ENCODE data around the gene MAML3. TPM values are rescaled to one million over a fixed set of nuclear protein-coding genes. Genes with fewer than 3 reads are reported as not detected.

The MAML3 gene
- total RNA-seq, 1 experiment from 2014 or later, result 20.8 TPM

DNA sequence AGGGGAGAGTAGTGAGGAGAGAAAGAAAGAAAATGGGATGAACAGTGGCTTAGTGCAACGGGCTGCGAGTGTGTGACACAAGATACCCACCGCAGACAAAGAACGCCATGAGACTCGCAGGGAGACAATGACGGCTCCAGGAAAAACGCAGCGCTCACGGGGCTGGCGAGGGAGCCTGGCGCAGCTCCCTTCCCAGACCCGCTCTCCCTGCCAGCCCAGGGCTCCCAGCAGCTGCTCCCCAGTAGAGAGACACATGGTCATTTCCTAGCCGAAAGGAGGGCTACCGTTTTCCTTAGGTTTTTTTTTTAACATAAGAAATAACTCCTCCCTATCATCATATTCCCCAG, 149.5 kb downstream of the MAML3 start:
- H3K4me2 ChIP-seq (ENCODE audit: low read depth, low read length, poor library complexity, severe bottlenecking), result no peak overlapping the region
- no peaks in the 10 kb centered on the region for H4K20me1 ChIP-seq (ENCODE audit: insufficient read depth, low read depth, low read length)
- DNase-seq, result no peak
- no peaks in the 10 kb centered on the region for H3K9me2 ChIP-seq (replicated peaks; ENCODE audit: insufficient read depth, low read length)
- no peaks in the 10 kb centered on the region for H3K9me3 ChIP-seq (ENCODE audit: low read length)
- H3K4me3 ChIP-seq (ENCODE audit: low read length), result no peak overlapping the region
- H3K9ac ChIP-seq (ENCODE audit: low read length), result no peak overlapping the region
- no peak overlapping the region for H3K27ac ChIP-seq (ENCODE audit: low read length)
- H3K27me3 ChIP-seq (ENCODE audit: low read length), result no peaks in the 10 kb centered on the region
- H2AFZ ChIP-seq (ENCODE audit: low read length), result no peak overlapping the region
- peaks cover 75% of the 10 kb centered on the region for H3K79me2 ChIP-seq (ENCODE audit: low read length)
- H3K4me1 ChIP-seq (ENCODE audit: low read length), result peaks cover 25% of the 10 kb centered on the region
- H3K36me3 ChIP-seq (ENCODE audit: insufficient read depth, low read length), result no peaks in the 10 kb centered on the region

- Histone ChIP-seq H3K27me3 (ENCODE audit: low read length) (no peaks in the 10 kb centered on the region), H3K27ac (ENCODE audit: low read length) (no peak overlapping the region), H4K20me1 (ENCODE audit: insufficient read depth, low read depth, low read length) (no peaks in the 10 kb centered on the region), H2AFZ (ENCODE audit: low read length) (no peak overlapping the region), H3K36me3 (ENCODE audit: insufficient read depth, low read length) (no peaks in the 10 kb centered on the region), H3K9ac (ENCODE audit: low read length) (no peak overlapping the region), H3K9me3 (ENCODE audit: low read length) (no peaks in the 10 kb centered on the region), H3K4me3 (ENCODE audit: low read length) (no peak overlapping the region), H3K79me2 (ENCODE audit: low read length) (peaks cover 72% of the 10 kb centered on the region), H3K4me2 (ENCODE audit: low read depth, low read length, poor library complexity, severe bottlenecking) (no peak overlapping the region), H3K4me1 (ENCODE audit: low read length) (peaks cover 25% of the 10 kb centered on the region), H3K9me2 (replicated peaks; ENCODE audit: insufficient read depth, low read length) (no peaks in the 10 kb centered on the region)
- DNase-seq, result no peak
Observed at GRCh38 chr4:140003876-140004548, 150.0 kb downstream of the MAML3 start.

DNA sequence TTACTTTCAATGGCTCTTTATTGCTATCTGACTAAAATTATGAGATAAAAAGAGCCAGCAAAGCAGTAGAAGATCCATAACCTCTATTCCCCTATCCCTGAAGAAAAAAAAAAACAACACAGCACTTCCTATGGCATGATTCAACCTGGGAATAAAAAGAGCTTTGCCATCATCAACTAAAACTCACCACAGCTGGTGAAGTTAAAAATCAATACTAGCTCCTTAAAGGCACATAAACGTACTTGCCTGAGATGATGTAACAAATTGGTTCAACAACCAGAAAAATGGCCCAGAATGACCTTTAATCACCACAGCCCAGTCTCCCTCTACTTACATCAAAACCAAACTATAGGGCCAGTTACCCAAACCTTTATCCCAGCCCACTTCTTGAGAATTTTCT, 153.8 kb downstream of the MAML3 start:
- H3K79me2 ChIP-seq (ENCODE audit: low read length), result peaks cover 48% of the 10 kb centered on the region
- no peaks in the 10 kb centered on the region for H3K36me3 ChIP-seq (ENCODE audit: insufficient read depth, low read length)
- no peaks in the 10 kb centered on the region for H3K9me3 ChIP-seq (ENCODE audit: low read length)
- no peak overlapping the region for H2AFZ ChIP-seq (ENCODE audit: low read length)
- H3K4me1 ChIP-seq (ENCODE audit: low read length), result peaks cover under 1% of the 10 kb centered on the region; the same call in 1 of the 2 replicates
- no peaks in the 10 kb centered on the region for H3K9me2 ChIP-seq (replicated peaks; ENCODE audit: insufficient read depth, low read length)
- no peaks in the 10 kb centered on the region for H4K20me1 ChIP-seq (ENCODE audit: insufficient read depth, low read depth, low read length)
- H3K27ac ChIP-seq (ENCODE audit: low read length), result no peak overlapping the region
- no peaks in the 10 kb centered on the region for H3K27me3 ChIP-seq (ENCODE audit: low read length)
- H3K9ac ChIP-seq (ENCODE audit: low read length), result no peak overlapping the region
- H3K4me2 ChIP-seq (ENCODE audit: low read depth, low read length, poor library complexity, severe bottlenecking), result no peak overlapping the region
- H3K4me3 ChIP-seq (ENCODE audit: low read length), result no peak overlapping the region
- DNase-seq, result no peak

GRCh38 chr4:139988863-139989765, 164.9 kb downstream of the MAML3 start:
- Histone ChIP-seq H3K4me2 (ENCODE audit: low read depth, low read length, poor library complexity, severe bottlenecking) (peak overlapping the region; percentile 30), H3K9me2 (replicated peaks; ENCODE audit: insufficient read depth, low read length) (no peaks in the 10 kb centered on the region), H3K4me3 (ENCODE audit: low read length) (peak overlapping the region; percentile 24; the same call in 1 of the 2 replicates), H2AFZ (ENCODE audit: low read length) (no peak overlapping the region), H3K27ac (ENCODE audit: low read length) (peak overlapping the region; percentile 61), H4K20me1 (ENCODE audit: insufficient read depth, low read depth, low read length) (no peaks in the 10 kb centered on the region), H3K4me1 (ENCODE audit: low read length) (peaks cover 48% of the 10 kb centered on the region), H3K79me2 (ENCODE audit: low read length) (peaks cover 50% of the 10 kb centered on the region), H3K36me3 (ENCODE audit: insufficient read depth, low read length) (no peaks in the 10 kb centered on the region), H3K9me3 (ENCODE audit: low read length) (no peaks in the 10 kb centered on the region), H3K27me3 (ENCODE audit: low read length) (no peaks in the 10 kb centered on the region), H3K9ac (ENCODE audit: low read length) (peak overlapping the region; percentile 46)
- DNase-seq, result peak; percentile 63

DNA sequence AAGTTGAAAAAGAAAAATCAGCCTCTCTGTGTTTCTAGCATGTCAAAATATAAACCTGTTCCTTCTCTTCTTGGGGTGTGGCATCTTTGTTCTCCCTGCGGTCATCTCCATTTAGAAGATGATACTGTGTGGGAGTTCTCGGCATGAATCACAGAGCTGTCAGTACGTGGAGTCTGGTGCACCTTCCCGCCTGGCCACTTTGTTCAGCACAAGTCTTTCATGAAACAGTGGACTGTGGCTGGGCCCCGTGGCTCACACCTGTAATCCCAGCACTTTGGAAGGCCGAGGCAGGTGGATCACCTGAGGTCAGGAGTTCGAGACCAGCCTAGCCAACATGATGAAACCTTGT, 166.5 kb downstream of the MAML3 start:
- Histone ChIP-seq H3K9ac (ENCODE audit: low read length) (no peak overlapping the region), H3K9me2 (replicated peaks; ENCODE audit: insufficient read depth, low read length) (no peaks in the 10 kb centered on the region), H3K27ac (ENCODE audit: low read length) (no peak overlapping the region), H4K20me1 (ENCODE audit: insufficient read depth, low read depth, low read length) (no peaks in the 10 kb centered on the region), H3K4me1 (ENCODE audit: low read length) (peaks cover 48% of the 10 kb centered on the region), H3K36me3 (ENCODE audit: insufficient read depth, low read length) (no peaks in the 10 kb centered on the region), H3K27me3 (ENCODE audit: low read length) (no peaks in the 10 kb centered on the region), H3K4me3 (ENCODE audit: low read length) (no peak overlapping the region), H3K9me3 (ENCODE audit: low read length) (no peaks in the 10 kb centered on the region), H3K79me2 (ENCODE audit: low read length) (peaks cover 59% of the 10 kb centered on the region), H2AFZ (ENCODE audit: low read length) (no peak overlapping the region), H3K4me2 (ENCODE audit: low read depth, low read length, poor library complexity, severe bottlenecking) (no peak overlapping the region)
- DNase-seq, result no peak

DNA sequence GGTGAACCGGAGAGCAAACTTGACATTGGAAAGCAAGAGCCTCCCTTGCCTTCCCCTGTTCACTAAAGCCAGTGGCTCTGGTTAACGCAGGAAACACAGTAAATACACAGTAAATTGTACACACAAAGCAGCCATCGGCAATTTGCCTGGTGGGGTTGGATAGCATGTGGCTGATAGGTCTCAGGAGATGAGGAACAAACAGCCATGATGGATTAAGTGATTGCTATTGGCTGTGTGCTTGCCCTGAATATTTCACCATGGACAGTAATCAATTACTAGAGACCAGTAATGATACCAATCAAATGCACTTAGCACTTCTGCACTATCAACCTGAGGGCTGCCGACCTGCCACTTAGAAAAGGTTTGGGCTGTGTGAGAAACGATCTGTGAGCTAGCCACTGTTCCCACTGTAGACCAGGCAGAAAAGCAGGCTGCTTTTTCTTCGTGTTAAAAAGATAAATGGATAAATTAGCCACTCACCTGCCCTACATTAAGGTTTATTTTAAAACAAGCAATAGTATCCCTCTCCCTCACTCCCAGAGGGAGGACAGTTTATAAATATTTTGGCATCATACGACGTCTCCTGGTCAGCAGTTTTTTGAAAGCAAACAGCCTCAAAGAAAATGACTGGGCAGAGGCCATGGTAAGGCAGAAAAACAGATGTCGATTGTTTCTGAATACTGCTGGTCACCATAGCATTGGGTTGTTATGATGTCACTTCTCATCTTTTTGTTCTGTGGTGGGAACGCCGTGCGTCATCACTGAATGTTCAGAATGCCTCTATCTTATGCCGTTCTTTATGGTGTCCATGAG, 167.1 kb downstream of the MAML3 start:
- DNase-seq, result no peak
- Histone ChIP-seq H3K4me2 (ENCODE audit: low read depth, low read length, poor library complexity, severe bottlenecking) (no peak overlapping the region), H3K4me3 (ENCODE audit: low read length) (no peak overlapping the region), H3K36me3 (ENCODE audit: insufficient read depth, low read length) (no peaks in the 10 kb centered on the region), H3K9me2 (replicated peaks; ENCODE audit: insufficient read depth, low read length) (no peaks in the 10 kb centered on the region), H3K9ac (ENCODE audit: low read length) (no peak overlapping the region), H3K27me3 (ENCODE audit: low read length) (no peaks in the 10 kb centered on the region), H3K79me2 (ENCODE audit: low read length) (peaks cover 61% of the 10 kb centered on the region), H3K4me1 (ENCODE audit: low read length) (peaks cover 50% of the 10 kb centered on the region), H3K27ac (ENCODE audit: low read length) (no peak overlapping the region), H3K9me3 (ENCODE audit: low read length) (no peaks in the 10 kb centered on the region), H4K20me1 (ENCODE audit: insufficient read depth, low read depth, low read length) (no peaks in the 10 kb centered on the region), H2AFZ (ENCODE audit: low read length) (no peak overlapping the region)

GRCh38 chr4:139986106-139986505, 167.9 kb downstream of the MAML3 start:
- no peaks in the 10 kb centered on the region for H3K27me3 ChIP-seq (ENCODE audit: low read length)
- H4K20me1 ChIP-seq (ENCODE audit: insufficient read depth, low read depth, low read length), result no peaks in the 10 kb centered on the region
- no peaks in the 10 kb centered on the region for H3K36me3 ChIP-seq (ENCODE audit: insufficient read depth, low read length)
- H3K27ac ChIP-seq (ENCODE audit: low read length), result no peak overlapping the region
- no peak overlapping the region for H3K9ac ChIP-seq (ENCODE audit: low read length)
- H3K4me2 ChIP-seq (ENCODE audit: low read depth, low read length, poor library complexity, severe bottlenecking), result no peak overlapping the region
- no peak overlapping the region for H2AFZ ChIP-seq (ENCODE audit: low read length)
- no peaks in the 10 kb centered on the region for H3K9me2 ChIP-seq (replicated peaks; ENCODE audit: insufficient read depth, low read length)
- no peak for DNase-seq
- peaks cover 56% of the 10 kb centered on the region for H3K4me1 ChIP-seq (ENCODE audit: low read length)
- H3K4me3 ChIP-seq (ENCODE audit: low read length), result no peak overlapping the region
- no peaks in the 10 kb centered on the region for H3K9me3 ChIP-seq (ENCODE audit: low read length)
- peaks cover 62% of the 10 kb centered on the region for H3K79me2 ChIP-seq (ENCODE audit: low read length)

DNA sequence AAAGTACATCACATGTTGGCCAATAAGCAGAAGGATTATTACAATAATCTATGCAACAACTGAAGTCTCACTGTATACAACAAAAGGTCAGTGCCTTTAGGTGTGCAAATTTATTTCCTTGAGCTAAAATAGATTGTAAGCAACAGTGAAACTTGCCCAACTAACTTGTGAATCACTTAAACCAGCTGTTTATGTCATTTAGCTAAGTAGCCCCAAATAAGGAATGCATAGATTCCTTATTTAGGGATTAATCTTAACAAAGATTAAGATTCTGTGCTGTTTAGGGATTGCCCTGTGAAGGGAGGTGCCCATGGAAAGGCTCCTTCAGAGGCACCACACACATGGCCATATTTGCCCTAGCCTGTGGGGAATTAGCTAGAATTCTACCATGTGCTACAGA, 168.6 kb downstream of the MAML3 start:
- no peaks in the 10 kb centered on the region for H3K9me2 ChIP-seq (replicated peaks; ENCODE audit: insufficient read depth, low read length)
- H3K27ac ChIP-seq (ENCODE audit: low read length), result no peak overlapping the region; the same call in 1 of the 2 replicates
- peaks cover 57% of the 10 kb centered on the region for H3K4me1 ChIP-seq (ENCODE audit: low read length)
- H3K79me2 ChIP-seq (ENCODE audit: low read length), result peaks cover 62% of the 10 kb centered on the region
- H3K4me3 ChIP-seq (ENCODE audit: low read length), result no peak overlapping the region
- no peaks in the 10 kb centered on the region for H4K20me1 ChIP-seq (ENCODE audit: insufficient read depth, low read depth, low read length)
- no peak for DNase-seq
- no peak overlapping the region for H2AFZ ChIP-seq (ENCODE audit: low read length)
- H3K9ac ChIP-seq (ENCODE audit: low read length), result no peak overlapping the region
- H3K4me2 ChIP-seq (ENCODE audit: low read depth, low read length, poor library complexity, severe bottlenecking), result no peak overlapping the region
- no peaks in the 10 kb centered on the region for H3K36me3 ChIP-seq (ENCODE audit: insufficient read depth, low read length)
- H3K9me3 ChIP-seq (ENCODE audit: low read length), result no peaks in the 10 kb centered on the region
- no peaks in the 10 kb centered on the region for H3K27me3 ChIP-seq (ENCODE audit: low read length)

All from Karpas-422 (cell line).